Upper lobe of right lung (tissue), 1 donor: ENCODE measurements around the gene EEF1AKMT2. TPM values are rescaled to one million over a fixed set of nuclear protein-coding genes. Genes with fewer than 3 reads are reported as not detected.

ENCODE experiments used
- ATAC-seq: fragments of 200-7000 bp; cut with Tn5 transposase; one replicate; pipeline ENCODE4 v1.9.1; 2020; ENCODE audit warnings: mild to moderate bottlenecking, moderate library complexity
- DNase-seq: peaks from one replicate; pipeline ENCODE4 v3.0.0-alpha.2; 2020
- H3K27ac ChIP-seq: fragments of 200-600 bp; one replicate; pipeline ENCODE4 v1.8.0; 2022
- H3K27me3 ChIP-seq: fragments of 200-600 bp; one replicate; pipeline ENCODE4 v1.8.0; 2022; ENCODE audit warnings: mild to moderate bottlenecking
- H3K36me3 ChIP-seq: fragments of 200-600 bp; one replicate; pipeline ENCODE4 v1.8.0; 2022
- H3K4me1 ChIP-seq: fragments of 200-600 bp; one replicate; pipeline ENCODE4 v1.8.0; 2022
- H3K4me3 ChIP-seq: fragments of 200-600 bp; one replicate; pipeline ENCODE4 v1.8.0; 2022; ENCODE audit warnings: mild to moderate bottlenecking
- H3K9me3 ChIP-seq: fragments of 200-600 bp; one replicate; pipeline ENCODE4 v1.8.0; 2022
- CTCF ChIP-seq: fragments of 200-600 bp; IDR thresholded peaks from one replicate; pipeline ENCODE4 v1.8.0; 2022; ENCODE audit warnings: antibody characterized with exemption
- intact Hi-C: fragments of 100-400 bp; cut with DNase I; formaldehyde crosslinking; loops from one replicate; pipeline ENCODE4 v1.11.0; 2022
- long read RNA-seq: library from polyadenylated mRNA; unstranded; transcript quantifications from one replicate; pipeline ENCODE4 v2.0.0, GENCODE V29; 2021
- total RNA-seq: library from RNA; stranded (reverse); fragmentation: NEBNext Ultra II Directional; extraction: Animal tissue kit (Norgen Biotek cat#: 25700); gene quantifications from one replicate; pipeline ENCODE4 v1.2.1, GENCODE V29; 2021
- donor health status: DM: no; HTN: yes; CAD: no; lungs with severe emphysema.

EEF1AKMT2 gene
- total RNA-seq, result 15.7 TPM
- long read RNA-seq, transcript EEF1AKMT2-202 (6 exons, 1,013 nt), result major isoform, 6 of 16 reads
- long read RNA-seq, transcript EEF1AKMT2-201 (7 exons, 1,462 nt), result minor isoform, 5 of 16 reads
- long read RNA-seq, partial matches to known transcripts, result 0 of 16 reads
- long read RNA-seq, other reads (novel, unspliced or antisense), result 5 of 16 reads

GRCh38 chr10:124791547-124792348 is at the start of gene EEF1AKMT2:
EEF1AKMT2 (minus strand) TSS chr10:124791887; CDS start chr10:124791833, 54 bp downstream.
- peak; percentile 93 for DNase-seq
- ATAC-seq, result peak; percentile 100
- Histone ChIP-seq H3K9me3 (no peaks in the 10 kb centered on the region), H3K27me3 (no peaks in the 10 kb centered on the region), H3K36me3 (peaks cover 9% of the 10 kb centered on the region), H3K4me3 (peak within 1 kb of the TSS; percentile 98), H3K4me1 (peaks cover 8% of the 10 kb centered on the region), H3K27ac (peak within 1 kb of the TSS; percentile 93)
- peak; percentile 47 for TF ChIP-seq CTCF
- intact Hi-C loops, result no loop called here

- no peak for DNase-seq
- intact Hi-C loops, result no loop called here
- H3K4me1 ChIP-seq, result no peaks in the 10 kb centered on the region
- H3K4me3 ChIP-seq, result no peak overlapping the region
- H3K27ac ChIP-seq, result no peak overlapping the region
- no peaks in the 10 kb centered on the region for H3K9me3 ChIP-seq
- TF ChIP-seq CTCF, result no peak
- ATAC-seq, result no peak
- peaks cover 47% of the 10 kb centered on the region for H3K36me3 ChIP-seq
- no peaks in the 10 kb centered on the region for H3K27me3 ChIP-seq
Measured at GRCh38 chr10:124837687-124838086, 46.0 kb upstream of the EEF1AKMT2 start.

GRCh38 chr10:124831116-124831515 is 39.4 kb upstream of the EEF1AKMT2 start:
- Histone ChIP-seq H3K4me3 (no peak overlapping the region), H3K27ac (no peak overlapping the region), H3K4me1 (no peaks in the 10 kb centered on the region), H3K9me3 (no peaks in the 10 kb centered on the region), H3K36me3 (peaks cover 100% of the 10 kb centered on the region), H3K27me3 (no peaks in the 10 kb centered on the region)
- TF ChIP-seq CTCF, result no peak
- ATAC-seq, result no peak
- no peak for DNase-seq
- intact Hi-C loops, result no loop called here

GRCh38 chr10:124830445-124830844 is 38.8 kb upstream of the EEF1AKMT2 start:
- Histone ChIP-seq H3K27ac (no peak overlapping the region), H3K4me1 (no peaks in the 10 kb centered on the region), H3K4me3 (no peak overlapping the region), H3K9me3 (no peaks in the 10 kb centered on the region), H3K36me3 (peaks cover 95% of the 10 kb centered on the region), H3K27me3 (no peaks in the 10 kb centered on the region)
- ATAC-seq (peak; percentile 47), DNase-seq (no peak)
- TF ChIP-seq CTCF, result no peak
- intact Hi-C loops, result no loop called here

- TF ChIP-seq CTCF, result no peak
- ATAC-seq, result no peak
- no peaks in the 10 kb centered on the region for H3K27me3 ChIP-seq
- intact Hi-C loops, result no loop called here
- no peaks in the 10 kb centered on the region for H3K9me3 ChIP-seq
- H3K4me1 ChIP-seq, result no peaks in the 10 kb centered on the region
- H3K36me3 ChIP-seq, result peaks cover 90% of the 10 kb centered on the region
- DNase-seq, result no peak
- H3K4me3 ChIP-seq, result no peak overlapping the region
- no peak overlapping the region for H3K27ac ChIP-seq
Measured at GRCh38 chr10:124829447-124830115, 37.9 kb upstream of the EEF1AKMT2 start.
